ENCODE data around the gene GALR3. TPM values are rescaled to one million over a fixed set of nuclear protein-coding genes. Genes with fewer than 3 reads are reported as not detected.
"Not testable (repeated sequence)": the region's sequence is repeated elsewhere in the genome, so short reads cannot be mapped to it uniquely, and the experiment has no call there.

Gene GALR3
- total and polyA plus RNA-seq, 2 donors (not counting 1 experiment from before 2014, with no cell fraction given): not detected

GRCh38 chr22:37796079-37796478, 27.1 kb upstream of the GALR3 start:
- Histone ChIP-seq H3K4me1 (ENCODE audit: control insufficient read depth, extremely low read depth, insufficient read depth, low read length) (no peaks in the 10 kb centered on the region), H3K4me3 (replicated peaks in 1 of 4; ENCODE audit: control extremely low read depth in 1 of 4, insufficient read depth in 1 of 4, low read depth in 3 of 4, low read length in 4 of 4) (no peak overlapping the region)
- no peak for DNase-seq (ENCODE audit: low read depth in 2 of 2)

DNA sequence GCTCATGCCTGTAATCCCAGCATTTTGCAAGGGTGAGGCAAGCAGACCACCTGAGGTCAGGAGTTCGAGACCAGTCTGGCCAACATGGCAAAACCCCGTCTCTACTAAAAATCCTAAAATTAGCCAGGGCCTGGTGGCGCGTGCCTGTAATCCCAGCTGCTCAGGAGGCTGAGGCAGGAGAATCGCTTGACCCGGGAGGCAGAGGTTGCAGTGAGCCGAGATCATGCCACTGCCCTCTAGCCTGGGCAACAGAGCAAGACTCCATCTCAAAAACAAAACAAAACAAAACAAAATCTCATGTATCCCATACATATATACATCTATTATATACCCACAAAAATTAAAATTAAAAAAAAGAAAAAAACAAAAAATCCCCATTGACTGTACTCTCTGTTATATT, 25.9 kb upstream of the GALR3 start:
- not testable (repeated sequence) for H3K27ac ChIP-seq (ENCODE audit: insufficient read depth, low read length); H2AFZ ChIP-seq (ENCODE audit: low read length); H3K36me3 ChIP-seq (ENCODE audit: control insufficient read depth, insufficient read depth, low read length); H3K9me3 ChIP-seq (ENCODE audit: control insufficient read depth, insufficient read depth, low read depth, low read length); H3K9ac ChIP-seq (ENCODE audit: insufficient read depth, low read length); H3K79me2 ChIP-seq (ENCODE audit: control insufficient read depth, insufficient read depth, low read length); H3K4me3 ChIP-seq (replicated peaks in 1 of 4; ENCODE audit: control extremely low read depth in 1 of 4, insufficient read depth in 1 of 4, low read depth in 3 of 4, low read length in 4 of 4); H4K20me1 ChIP-seq (ENCODE audit: control insufficient read depth, extremely low read depth, insufficient read depth, low read length); H3K4me1 ChIP-seq (ENCODE audit: control insufficient read depth, extremely low read depth, insufficient read depth, low read length); H3K4me2 ChIP-seq (ENCODE audit: extremely low read depth, insufficient read depth, low read length); DNase-seq (ENCODE audit: low read depth in 2 of 2); H3K27me3 ChIP-seq (ENCODE audit: control insufficient read depth, insufficient read depth, low read length)

More at GRCh38 chr22:37796079-37796478, 27.1 kb upstream of the GALR3 start:
- H3K27me3 ChIP-seq (ENCODE audit: control insufficient read depth, insufficient read depth, low read length): no peaks in the 10 kb centered on the region
- no peaks in the 10 kb centered on the region for H3K36me3 ChIP-seq (ENCODE audit: control insufficient read depth, insufficient read depth, low read length)
- H3K9ac ChIP-seq (ENCODE audit: insufficient read depth, low read length): no peak overlapping the region
- no peak overlapping the region for H3K27ac ChIP-seq (ENCODE audit: insufficient read depth, low read length)
- H3K9me3 ChIP-seq (ENCODE audit: control insufficient read depth, insufficient read depth, low read depth, low read length): no peaks in the 10 kb centered on the region
- no peaks in the 10 kb centered on the region for H4K20me1 ChIP-seq (ENCODE audit: control insufficient read depth, extremely low read depth, insufficient read depth, low read length)
- H2AFZ ChIP-seq (ENCODE audit: low read length): no peak overlapping the region
- TF ChIP-seq, protein P1, sequence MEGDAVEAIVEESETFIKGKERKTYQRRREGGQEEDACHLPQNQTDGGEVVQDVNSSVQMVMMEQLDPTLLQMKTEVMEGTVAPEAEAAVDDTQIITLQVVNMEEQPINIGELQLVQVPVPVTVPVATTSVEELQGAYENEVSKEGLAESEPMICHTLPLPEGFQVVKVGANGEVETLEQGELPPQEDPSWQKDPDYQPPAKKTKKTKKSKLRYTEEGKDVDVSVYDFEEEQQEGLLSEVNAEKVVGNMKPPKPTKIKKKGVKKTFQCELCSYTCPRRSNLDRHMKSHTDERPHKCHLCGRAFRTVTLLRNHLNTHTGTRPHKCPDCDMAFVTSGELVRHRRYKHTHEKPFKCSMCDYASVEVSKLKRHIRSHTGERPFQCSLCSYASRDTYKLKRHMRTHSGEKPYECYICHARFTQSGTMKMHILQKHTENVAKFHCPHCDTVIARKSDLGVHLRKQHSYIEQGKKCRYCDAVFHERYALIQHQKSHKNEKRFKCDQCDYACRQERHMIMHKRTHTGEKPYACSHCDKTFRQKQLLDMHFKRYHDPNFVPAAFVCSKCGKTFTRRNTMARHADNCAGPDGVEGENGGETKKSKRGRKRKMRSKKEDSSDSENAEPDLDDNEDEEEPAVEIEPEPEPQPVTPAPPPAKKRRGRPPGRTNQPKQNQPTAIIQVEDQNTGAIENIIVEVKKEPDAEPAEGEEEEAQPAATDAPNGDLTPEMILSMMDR (conservative IDR thresholded peaks at IDR 0.05 in 1 of 2, IDR thresholded peaks at IDR 0.05 in 1 of 2; ENCODE audit: low read depth in 1 of 2, low read length in 2 of 2): no peak
- no peak for TF ChIP-seq EZH2 (IDR thresholded peaks at IDR 0.05; ENCODE audit: low read length, missing control alignments)
- no peak overlapping the region for H3K4me2 ChIP-seq (ENCODE audit: extremely low read depth, insufficient read depth, low read length)
- no peaks in the 10 kb centered on the region for H3K79me2 ChIP-seq (ENCODE audit: control insufficient read depth, insufficient read depth, low read length)

DNA sequence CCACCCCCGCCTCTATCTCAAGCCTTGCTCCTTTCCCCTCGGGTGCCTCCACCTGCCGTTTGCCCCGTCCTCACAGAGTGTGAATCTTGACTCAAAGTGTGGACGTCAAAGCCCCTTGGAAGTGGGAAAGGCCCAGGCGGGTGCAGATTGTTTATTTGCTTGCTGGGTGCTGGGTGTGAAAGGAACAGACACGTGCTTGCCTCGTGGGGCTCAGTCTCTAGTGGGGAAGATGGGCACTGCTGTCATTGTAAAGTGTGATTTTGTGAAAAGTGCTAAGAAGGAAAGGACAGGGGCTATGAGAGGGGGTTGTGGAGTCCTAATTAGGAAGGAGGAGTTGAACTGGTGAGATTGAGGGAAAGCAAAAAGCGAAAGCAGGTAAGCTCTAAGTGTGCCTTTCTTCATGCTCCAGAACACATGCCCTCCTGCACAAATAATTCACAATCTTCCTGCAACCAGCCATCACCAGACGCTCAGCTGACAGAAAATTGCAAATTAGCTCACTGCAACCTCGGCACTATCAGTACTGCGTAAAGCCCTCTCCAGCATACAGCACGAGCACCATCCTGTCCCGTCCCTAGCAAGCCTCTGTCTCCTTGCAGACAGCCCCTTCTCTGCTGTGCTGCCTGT, 25.2 kb upstream of the GALR3 start:
- peaks cover 5% of the 10 kb centered on the region for H3K4me1 ChIP-seq (ENCODE audit: control insufficient read depth, extremely low read depth, insufficient read depth, low read length)
- H3K27ac ChIP-seq (ENCODE audit: insufficient read depth, low read length): no peak overlapping the region
- no peaks in the 10 kb centered on the region for H4K20me1 ChIP-seq (ENCODE audit: control insufficient read depth, extremely low read depth, insufficient read depth, low read length)
- no peak overlapping the region for H3K9ac ChIP-seq (ENCODE audit: insufficient read depth, low read length)
- no peak overlapping the region for H3K4me3 ChIP-seq (replicated peaks in 1 of 4; ENCODE audit: control extremely low read depth in 1 of 4, insufficient read depth in 1 of 4, low read depth in 3 of 4, low read length in 4 of 4)
- no peaks in the 10 kb centered on the region for H3K27me3 ChIP-seq (ENCODE audit: control insufficient read depth, insufficient read depth, low read length)
- H3K4me2 ChIP-seq (ENCODE audit: extremely low read depth, insufficient read depth, low read length): no peak overlapping the region
- no peaks in the 10 kb centered on the region for H3K36me3 ChIP-seq (ENCODE audit: control insufficient read depth, insufficient read depth, low read length)
- DNase-seq (ENCODE audit: low read depth in 2 of 2): no peak
- H3K79me2 ChIP-seq (ENCODE audit: control insufficient read depth, insufficient read depth, low read length): no peaks in the 10 kb centered on the region
- TF ChIP-seq, protein P1 (conservative IDR thresholded peaks at IDR 0.05 in 1 of 2, IDR thresholded peaks at IDR 0.05 in 1 of 2; ENCODE audit: low read depth in 1 of 2, low read length in 2 of 2): no peak
- no peak for TF ChIP-seq EZH2 (IDR thresholded peaks at IDR 0.05; ENCODE audit: low read length, missing control alignments)
- no peak overlapping the region for H2AFZ ChIP-seq (ENCODE audit: low read length)
- no peaks in the 10 kb centered on the region for H3K9me3 ChIP-seq (ENCODE audit: control insufficient read depth, insufficient read depth, low read depth, low read length)

DNA sequence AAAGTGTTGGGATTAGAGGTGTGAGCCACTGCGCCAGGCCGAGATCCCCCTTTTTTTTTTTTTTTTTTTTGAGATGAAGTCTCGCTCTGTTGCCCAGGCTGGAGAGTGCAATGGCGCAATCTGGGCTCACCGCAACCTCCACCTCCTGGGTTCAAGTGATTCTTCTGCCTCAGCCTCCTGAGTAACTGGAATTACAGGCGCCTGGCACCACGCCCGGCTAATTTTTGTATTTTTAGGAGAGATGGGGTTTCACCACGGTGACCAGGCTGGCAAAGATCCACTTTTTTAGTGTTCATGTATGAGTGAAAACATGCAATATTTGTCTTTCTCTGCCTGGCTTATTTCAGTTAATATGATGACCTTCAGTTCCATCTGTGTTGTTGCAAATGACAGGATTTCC, 23.2 kb upstream of the GALR3 start:
- H3K27me3 ChIP-seq (ENCODE audit: control insufficient read depth, insufficient read depth, low read length); H3K36me3 ChIP-seq (ENCODE audit: control insufficient read depth, insufficient read depth, low read length); H3K9ac ChIP-seq (ENCODE audit: insufficient read depth, low read length); H3K9me3 ChIP-seq (ENCODE audit: control insufficient read depth, insufficient read depth, low read depth, low read length); H3K4me2 ChIP-seq (ENCODE audit: extremely low read depth, insufficient read depth, low read length); H3K4me3 ChIP-seq (replicated peaks in 1 of 4; ENCODE audit: control extremely low read depth in 1 of 4, insufficient read depth in 1 of 4, low read depth in 3 of 4, low read length in 4 of 4); H4K20me1 ChIP-seq (ENCODE audit: control insufficient read depth, extremely low read depth, insufficient read depth, low read length); H3K4me1 ChIP-seq (ENCODE audit: control insufficient read depth, extremely low read depth, insufficient read depth, low read length); H3K79me2 ChIP-seq (ENCODE audit: control insufficient read depth, insufficient read depth, low read length); H2AFZ ChIP-seq (ENCODE audit: low read length); H3K27ac ChIP-seq (ENCODE audit: insufficient read depth, low read length); DNase-seq (ENCODE audit: low read depth in 2 of 2): not testable (repeated sequence)

All from fibroblast of lung (primary cell).